Type B pancreatic cell (in vitro differentiated cells): Measurements from ENCODE around the gene AAR2. TPM values are rescaled to one million over a fixed set of nuclear protein-coding genes. Genes with fewer than 3 reads are reported as not detected.
A peak's percentile ranks its signal among the peaks of the same experiment; 100 is the strongest.

Source experiments
- DNase-seq: peaks from one replicate; pipeline ENCODE4 v3.0.0; 2021; ENCODE audit warnings: mixed read lengths; ENCODE audit not compliant: unreplicated experiment; ENCODE audit errors: extremely low spot score
- H3K27ac Mint-ChIP-seq: 2 replicates; pipeline ENCODE4 v1.8.0; 2021; ENCODE audit warnings: mild to moderate bottlenecking, mixed read lengths
- H3K27me3 Mint-ChIP-seq: 2 replicates; pipeline ENCODE4 v1.8.0; 2021; ENCODE audit warnings: mixed read lengths
- H3K36me3 Mint-ChIP-seq: 2 replicates; pipeline ENCODE4 v1.8.0; 2021; ENCODE audit warnings: mixed read lengths
- H3K4me1 Mint-ChIP-seq: one replicate; pipeline ENCODE4 v1.8.0; 2021; ENCODE audit warnings: mixed read lengths; ENCODE audit not compliant: unreplicated experiment
- H3K4me3 Mint-ChIP-seq: 2 replicates; pipeline ENCODE4 v1.8.0; 2021; ENCODE audit warnings: mild to moderate bottlenecking, mixed read lengths
- H3K9me3 Mint-ChIP-seq: 2 replicates; pipeline ENCODE4 v1.8.0; 2021; ENCODE audit warnings: mixed read lengths
- CTCF ChIP-seq: fragments of 200-600 bp; sonication (generic); conservative IDR thresholded peaks from 2 replicates; pipeline ENCODE4 v1.5.0; 2021; ENCODE audit warnings: antibody characterized with exemption, mild to moderate bottlenecking
- long read RNA-seq: library from polyadenylated mRNA; unstranded; transcript quantifications from one replicate; pipeline ENCODE4 v2.0.0, GENCODE V29; 2020
- total RNA-seq: library from RNA; stranded (reverse); gene quantifications from 2 replicates; pipeline ENCODE4 v1.2.1, GENCODE V29; 2021; ENCODE audit warnings: low replicate concordance

AAR2 gene
- total RNA-seq = 23.8 and 27.0 TPM in 2 replicates
- long read RNA-seq, transcript AAR2-201 (4 exons, 2,430 nt) = major isoform, 130 of 185 reads
- long read RNA-seq, transcript AAR2-202 (4 exons, 2,689 nt) = minor isoform, 11 of 185 reads
- long read RNA-seq, partial matches to known transcripts = 30 of 185 reads
- long read RNA-seq, other reads (novel, unspliced or antisense) = 14 of 185 reads

- peak within 1 kb of the TSS; percentile 95 for H3K4me3 Mint-ChIP-seq
- H3K27ac Mint-ChIP-seq = peak within 1 kb of the TSS; percentile 43
- DNase-seq = peak; percentile 85
- H3K27me3 Mint-ChIP-seq = no peaks in the 10 kb centered on the region
- peaks cover 20% of the 10 kb centered on the region for H3K4me1 Mint-ChIP-seq
- TF ChIP-seq CTCF = no peak
- peaks cover 1% of the 10 kb centered on the region for H3K36me3 Mint-ChIP-seq
- H3K9me3 Mint-ChIP-seq = no peaks in the 10 kb centered on the region
These were observed at the start of gene AAR2 for GRCh38 chr20:36235892-36236785. Gene AAR2 (plus strand): TSS chr20:36236478. CDS start chr20:36239869, 3,391 bp downstream.

DNA sequence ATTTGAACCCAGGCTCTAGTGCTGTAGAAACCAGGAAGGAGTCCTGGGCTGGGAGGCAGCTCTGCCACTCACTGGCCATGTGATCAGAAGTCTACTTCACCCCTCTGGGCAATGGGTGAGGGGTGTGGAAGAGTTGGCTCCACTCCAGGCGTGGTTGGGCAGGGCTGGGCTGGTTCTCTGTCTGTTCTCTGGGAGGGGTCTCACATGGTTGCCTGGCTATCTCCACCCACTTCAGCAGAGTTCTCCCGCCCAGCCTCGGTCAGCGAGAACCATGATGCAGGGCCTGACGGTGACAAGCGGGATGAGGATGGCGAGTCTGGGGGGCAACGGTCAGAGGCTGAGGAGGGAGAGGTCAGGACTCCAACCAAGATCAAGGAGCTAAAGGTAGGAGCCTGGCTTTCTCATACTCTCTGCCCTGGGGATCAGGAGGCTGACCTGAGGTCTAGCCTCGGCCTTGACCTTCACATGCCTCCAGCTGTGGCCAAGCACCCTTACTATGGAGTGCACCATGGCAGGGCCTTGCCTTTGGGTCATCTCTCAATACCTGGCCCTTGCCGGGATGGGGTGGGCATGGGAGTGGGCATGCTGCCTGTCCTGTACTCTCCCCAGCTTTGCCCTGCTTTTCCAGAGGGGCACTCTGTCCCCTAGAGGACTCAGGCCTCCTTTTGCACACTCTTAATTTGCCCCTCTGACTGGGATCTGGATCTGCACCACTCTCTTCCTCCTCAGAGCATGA lies 42.1 kb upstream of the AAR2 start:
- TF ChIP-seq CTCF = no peak
- no peaks in the 10 kb centered on the region for H3K4me1 Mint-ChIP-seq
- no peaks in the 10 kb centered on the region for H3K9me3 Mint-ChIP-seq
- H3K27ac Mint-ChIP-seq = no peak overlapping the region
- peaks cover 7% of the 10 kb centered on the region for H3K36me3 Mint-ChIP-seq
- no peak for DNase-seq
- no peaks in the 10 kb centered on the region for H3K27me3 Mint-ChIP-seq
- H3K4me3 Mint-ChIP-seq = no peak overlapping the region

DNA sequence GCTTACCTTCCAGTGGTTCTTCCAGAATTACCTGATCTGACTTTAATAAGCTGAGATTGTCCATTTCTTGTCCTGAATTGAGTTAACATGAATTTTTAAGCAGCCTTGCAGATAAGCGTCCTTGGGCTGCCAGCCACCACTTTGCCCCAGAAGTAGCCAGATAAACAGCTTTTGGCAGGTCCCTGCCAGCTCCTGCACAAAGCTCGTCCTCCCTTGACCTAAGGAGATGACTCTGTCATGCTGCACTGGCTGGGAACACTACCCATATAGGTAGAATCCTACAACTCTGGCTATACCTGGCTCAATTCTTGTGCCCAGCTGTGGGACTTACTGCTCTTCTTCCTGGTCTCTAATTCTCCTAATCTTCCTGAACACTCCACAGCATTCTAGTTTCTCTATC lies 39.6 kb upstream of the AAR2 start:
- Mint-ChIP-seq H3K9me3 (no peaks in the 10 kb centered on the region), H3K27ac (no peak overlapping the region), H3K27me3 (no peaks in the 10 kb centered on the region), H3K36me3 (no peaks in the 10 kb centered on the region), H3K4me3 (no peak overlapping the region), H3K4me1 (no peaks in the 10 kb centered on the region)
- DNase-seq = no peak
- TF ChIP-seq CTCF = no peak

DNA sequence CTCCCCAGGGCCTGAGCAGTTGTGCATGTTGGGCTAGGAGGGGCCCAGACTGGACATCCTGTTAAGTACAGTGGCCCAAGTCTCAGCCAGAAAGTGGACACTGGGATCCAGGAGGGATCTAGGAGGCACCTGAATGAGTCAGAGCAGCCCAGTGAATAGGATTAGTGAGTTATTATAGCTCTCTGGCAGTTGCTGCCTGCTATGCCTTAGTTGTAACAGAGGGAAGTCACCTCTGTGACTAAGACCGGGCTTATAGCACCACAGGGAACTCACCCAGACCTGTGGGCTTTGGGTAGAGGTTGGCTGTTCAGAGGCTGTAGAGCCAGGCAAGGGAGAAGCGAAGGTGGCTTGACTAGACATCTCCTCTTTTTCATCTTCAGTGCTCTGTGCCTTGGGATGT lies 39.0 kb upstream of the AAR2 start:
- Mint-ChIP-seq H3K4me3 (no peak overlapping the region), H3K27me3 (no peaks in the 10 kb centered on the region), H3K4me1 (no peaks in the 10 kb centered on the region), H3K36me3 (no peaks in the 10 kb centered on the region), H3K27ac (no peak overlapping the region), H3K9me3 (no peaks in the 10 kb centered on the region)
- no peak for DNase-seq
- no peak for TF ChIP-seq CTCF

GRCh38 chr20:36199345-36200257 lies 36.7 kb upstream of the AAR2 start:
- Mint-ChIP-seq H3K36me3 (no peaks in the 10 kb centered on the region), H3K27me3 (no peaks in the 10 kb centered on the region), H3K27ac (peak overlapping the region; percentile 8), H3K9me3 (no peaks in the 10 kb centered on the region), H3K4me3 (no peak overlapping the region), H3K4me1 (peaks cover 4% of the 10 kb centered on the region)
- DNase-seq = peak; percentile 82
- peak; percentile 94 for TF ChIP-seq CTCF
